D721Med (cell line): ENCODE measurements around the gene PLTP.

Experiments
- DNase-seq: peaks from one replicate; pipeline ENCODE4 v3.0.0; 2011; ENCODE audit warnings: low spot score; ENCODE audit not compliant: insufficient read length
- FAIRE-seq: peaks from 2 replicates; lab custom pipeline; 2011; peaks lifted over from hg19 to GRCh38; lab: Jason Lieb, UNC
- TF ChIP-seq, protein P1 (sequence below): IDR thresholded peaks from 2 replicates; pipeline ENCODE4 v1.5.1; 2012; ENCODE audit warnings: mild to moderate bottlenecking, control low read depth; ENCODE audit not compliant: insufficient read depth; ENCODE audit errors: missing control alignments

PLTP gene

DNA sequence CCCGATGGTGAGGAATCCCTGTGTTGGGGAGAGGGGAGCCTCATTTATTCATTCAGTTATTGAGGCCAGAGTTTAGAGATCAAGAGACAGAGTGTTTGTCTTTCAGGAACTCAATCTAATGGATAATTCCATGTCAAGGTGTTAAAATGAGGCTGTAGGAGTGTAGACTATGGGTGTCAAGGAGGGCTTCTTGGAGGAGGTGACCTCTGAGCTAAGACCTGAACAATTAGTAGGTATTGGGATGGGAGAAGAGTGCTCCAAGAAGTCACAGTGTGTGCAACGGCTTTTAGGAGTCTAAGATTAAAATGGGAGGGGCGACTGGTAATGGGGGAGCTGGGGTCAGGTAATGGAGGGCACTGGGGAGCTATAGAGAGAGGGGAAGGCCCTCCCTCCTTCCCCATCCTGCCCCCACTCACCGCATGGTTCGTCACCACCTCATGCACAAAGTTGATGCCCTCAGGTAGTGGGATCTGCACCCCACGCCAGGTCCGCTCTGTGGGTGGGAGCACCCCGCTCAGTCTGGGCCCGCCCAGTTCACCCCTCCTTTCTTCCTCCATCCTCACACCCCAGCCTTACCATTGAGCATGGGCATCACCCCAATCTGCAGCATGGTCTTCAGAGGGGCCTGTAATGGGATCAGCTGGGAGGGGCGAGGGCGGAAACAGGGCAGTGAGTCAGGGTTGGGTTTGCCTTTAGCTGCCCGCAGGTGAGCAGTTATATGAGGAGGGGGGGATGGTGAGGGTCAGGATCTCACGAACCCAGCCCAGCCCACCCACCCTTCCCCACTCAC, 12.7 kb downstream of the PLTP start:
- DNase-seq: no peak
- TF ChIP-seq, protein P1, sequence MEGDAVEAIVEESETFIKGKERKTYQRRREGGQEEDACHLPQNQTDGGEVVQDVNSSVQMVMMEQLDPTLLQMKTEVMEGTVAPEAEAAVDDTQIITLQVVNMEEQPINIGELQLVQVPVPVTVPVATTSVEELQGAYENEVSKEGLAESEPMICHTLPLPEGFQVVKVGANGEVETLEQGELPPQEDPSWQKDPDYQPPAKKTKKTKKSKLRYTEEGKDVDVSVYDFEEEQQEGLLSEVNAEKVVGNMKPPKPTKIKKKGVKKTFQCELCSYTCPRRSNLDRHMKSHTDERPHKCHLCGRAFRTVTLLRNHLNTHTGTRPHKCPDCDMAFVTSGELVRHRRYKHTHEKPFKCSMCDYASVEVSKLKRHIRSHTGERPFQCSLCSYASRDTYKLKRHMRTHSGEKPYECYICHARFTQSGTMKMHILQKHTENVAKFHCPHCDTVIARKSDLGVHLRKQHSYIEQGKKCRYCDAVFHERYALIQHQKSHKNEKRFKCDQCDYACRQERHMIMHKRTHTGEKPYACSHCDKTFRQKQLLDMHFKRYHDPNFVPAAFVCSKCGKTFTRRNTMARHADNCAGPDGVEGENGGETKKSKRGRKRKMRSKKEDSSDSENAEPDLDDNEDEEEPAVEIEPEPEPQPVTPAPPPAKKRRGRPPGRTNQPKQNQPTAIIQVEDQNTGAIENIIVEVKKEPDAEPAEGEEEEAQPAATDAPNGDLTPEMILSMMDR: no peak
- FAIRE-seq: no peak

DNA sequence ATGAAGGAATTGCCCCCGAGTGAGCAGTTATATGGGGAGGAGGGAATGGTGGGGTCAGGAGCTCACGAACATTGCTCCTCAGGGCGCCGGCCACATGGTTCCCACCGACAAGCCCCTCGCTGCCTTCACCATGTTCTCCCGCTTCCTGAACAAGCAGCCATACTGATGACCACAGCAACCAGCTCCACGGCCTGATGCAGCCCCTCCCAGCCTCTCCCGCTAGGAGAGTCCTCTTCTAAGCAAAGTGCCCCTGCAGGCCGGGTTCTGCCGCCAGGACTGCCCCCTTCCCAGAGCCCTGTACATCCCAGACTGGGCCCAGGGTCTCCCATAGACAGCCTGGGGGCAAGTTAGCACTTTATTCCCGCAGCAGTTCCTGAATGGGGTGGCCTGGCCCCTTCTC, 13.7 kb downstream of the PLTP start:
- TF ChIP-seq, protein P1: no peak
- FAIRE-seq: no peak
- DNase-seq: no peak

DNA sequence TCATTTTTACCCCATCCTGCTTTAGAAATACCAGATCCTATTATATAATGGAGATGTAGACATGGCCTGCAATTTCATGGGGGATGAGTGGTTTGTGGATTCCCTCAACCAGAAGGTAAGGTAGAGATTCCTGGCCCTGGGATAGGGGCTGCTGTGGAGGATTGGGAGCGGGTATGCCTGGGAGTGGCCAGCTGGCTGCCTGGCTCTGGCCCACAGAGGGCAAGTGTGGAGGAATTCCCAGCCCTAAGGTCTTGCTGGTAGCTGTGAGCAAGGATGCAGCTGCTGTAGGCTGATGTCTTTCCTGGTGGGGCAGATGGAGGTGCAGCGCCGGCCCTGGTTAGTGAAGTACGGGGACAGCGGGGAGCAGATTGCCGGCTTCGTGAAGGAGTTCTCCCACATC, 14.3 kb downstream of the PLTP start:
- no peak for FAIRE-seq
- TF ChIP-seq, protein P1: no peak

DNA sequence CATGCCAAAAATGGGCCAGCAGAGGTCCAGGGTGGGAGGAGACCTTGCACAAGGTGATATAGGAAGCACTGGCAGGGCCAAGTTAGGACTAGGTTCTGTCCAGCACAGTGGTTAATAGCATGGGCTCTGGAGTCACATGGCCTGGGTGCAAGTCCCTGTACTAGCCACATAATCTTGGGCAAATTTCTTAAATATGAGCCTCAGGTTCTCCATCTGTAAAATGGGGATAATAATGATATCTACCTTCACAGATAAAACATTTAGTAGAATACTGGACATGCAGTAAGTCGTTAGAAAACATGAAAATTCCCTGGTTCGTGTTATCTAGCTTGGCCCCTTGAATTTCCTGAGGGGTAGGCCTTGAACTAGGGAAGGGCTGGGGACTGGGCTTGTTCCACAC, 14.7 kb downstream of the PLTP start:
- TF ChIP-seq, protein P1: no peak
- FAIRE-seq: no peak
- DNase-seq: no peak

More for the DNA sequence above, 14.3 kb downstream of the PLTP start:
- DNase-seq: no peak

DNA sequence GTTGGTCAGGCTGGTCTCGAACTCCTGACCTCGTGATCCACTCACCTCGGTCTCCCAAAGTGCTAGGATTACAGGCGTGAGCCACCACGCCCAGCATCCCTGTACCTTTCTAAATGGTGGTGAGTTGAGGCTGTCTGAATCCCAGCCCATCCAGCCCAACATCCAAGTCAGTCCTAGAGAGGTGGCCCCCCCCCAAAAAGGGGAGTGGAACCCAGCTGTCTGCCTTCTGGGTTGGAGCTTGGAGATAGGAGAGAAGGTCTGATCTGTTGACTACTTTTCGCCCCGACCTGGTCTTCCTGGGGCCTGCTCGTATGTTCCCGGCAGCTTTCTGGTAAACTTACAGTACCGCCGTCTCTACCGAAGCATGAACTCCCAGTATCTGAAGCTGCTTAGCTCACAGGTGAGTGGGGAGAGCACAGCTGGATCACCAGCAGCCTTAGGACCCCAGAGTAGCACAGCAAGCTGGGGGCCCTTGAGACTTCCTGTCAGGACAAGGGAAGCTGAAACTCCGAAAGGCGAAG, 15.3 kb downstream of the PLTP start:
- DNase-seq (no peak), FAIRE-seq (no peak)
- TF ChIP-seq, protein P1: no peak

DNA sequence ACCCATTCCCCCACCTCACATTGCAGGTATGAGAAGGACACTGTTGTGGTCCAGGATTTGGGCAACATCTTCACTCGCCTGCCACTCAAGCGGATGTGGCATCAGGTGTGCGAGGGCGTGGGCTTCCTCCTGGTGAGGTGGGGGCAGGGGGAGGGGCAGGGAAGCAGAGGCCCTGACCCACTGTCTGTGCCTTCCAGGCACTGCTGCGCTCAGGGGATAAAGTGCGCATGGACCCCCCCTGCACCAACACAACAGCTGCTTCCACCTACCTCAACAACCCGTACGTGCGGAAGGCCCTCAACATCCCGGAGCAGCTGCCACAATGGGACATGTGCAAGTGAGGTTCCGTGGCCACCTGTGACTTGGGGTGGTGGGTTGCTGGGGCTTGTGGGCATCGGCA, 17.2 kb downstream of the PLTP start:
- TF ChIP-seq, protein P1: no peak
- FAIRE-seq: no peak
- no peak for DNase-seq

DNA sequence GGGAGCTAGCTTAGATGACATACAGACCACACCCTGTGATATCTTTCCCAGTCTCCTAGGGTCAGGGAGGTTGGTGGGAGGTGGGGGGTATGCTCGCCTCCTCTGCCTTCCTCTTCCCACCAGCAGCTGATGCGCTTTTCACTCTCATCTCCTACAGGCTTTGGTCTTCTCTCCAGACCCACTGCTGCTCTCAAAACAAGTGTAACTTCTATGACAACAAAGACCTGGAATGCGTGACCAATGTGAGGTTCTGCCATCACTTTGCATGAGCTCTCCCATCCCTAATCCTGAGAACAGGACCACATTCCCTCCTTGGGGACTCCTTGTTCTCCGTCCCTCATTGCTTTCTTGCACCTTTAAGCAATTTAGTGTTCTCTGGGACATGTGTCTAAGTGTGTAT, 18.1 kb downstream of the PLTP start:
- FAIRE-seq: no peak
- DNase-seq: no peak
- TF ChIP-seq, protein P1: no peak
